ENCODE measurements around the gene SCYL1.
"Not testable (repeated sequence)": the region's sequence is repeated elsewhere in the genome, so short reads cannot be mapped to it uniquely, and the experiment has no call there.

Gene SCYL1

DNA sequence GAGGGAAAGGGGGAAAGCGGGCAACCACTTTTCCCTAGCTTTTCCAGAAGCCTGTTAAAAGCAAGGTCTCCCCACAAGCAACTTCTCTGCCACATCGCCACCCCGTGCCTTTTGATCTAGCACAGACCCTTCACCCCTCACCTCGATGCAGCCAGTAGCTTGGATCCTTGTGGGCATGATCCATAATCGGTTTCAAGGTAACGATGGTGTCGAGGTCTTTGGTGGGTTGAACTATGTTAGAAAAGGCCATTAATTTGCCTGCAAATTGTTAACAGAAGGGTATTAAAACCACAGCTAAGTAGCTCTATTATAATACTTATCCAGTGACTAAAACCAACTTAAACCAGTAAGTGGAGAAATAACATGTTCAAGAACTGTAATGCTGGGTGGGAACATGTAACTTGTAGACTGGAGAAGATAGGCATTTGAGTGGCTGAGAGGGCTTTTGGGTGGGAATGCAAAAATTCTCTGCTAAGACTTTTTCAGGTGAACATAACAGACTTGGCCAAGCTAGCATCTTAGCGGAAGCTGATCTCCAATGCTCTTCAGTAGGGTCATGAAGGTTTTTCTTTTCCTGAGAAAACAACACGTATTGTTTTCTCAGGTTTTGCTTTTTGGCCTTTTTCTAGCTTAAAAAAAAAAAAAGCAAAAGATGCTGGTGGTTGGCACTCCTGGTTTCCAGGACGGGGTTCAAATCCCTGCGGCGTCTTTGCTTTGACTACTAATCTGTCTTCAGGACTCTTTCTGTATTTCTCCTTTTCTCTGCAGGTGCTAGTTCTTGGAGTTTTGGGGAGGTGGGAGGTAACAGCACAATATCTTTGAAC, 19.2 kb upstream of the SCYL1 start:
- DNase-seq (ENCODE audit: low read depth in 3 of 3) = no peak

DNA sequence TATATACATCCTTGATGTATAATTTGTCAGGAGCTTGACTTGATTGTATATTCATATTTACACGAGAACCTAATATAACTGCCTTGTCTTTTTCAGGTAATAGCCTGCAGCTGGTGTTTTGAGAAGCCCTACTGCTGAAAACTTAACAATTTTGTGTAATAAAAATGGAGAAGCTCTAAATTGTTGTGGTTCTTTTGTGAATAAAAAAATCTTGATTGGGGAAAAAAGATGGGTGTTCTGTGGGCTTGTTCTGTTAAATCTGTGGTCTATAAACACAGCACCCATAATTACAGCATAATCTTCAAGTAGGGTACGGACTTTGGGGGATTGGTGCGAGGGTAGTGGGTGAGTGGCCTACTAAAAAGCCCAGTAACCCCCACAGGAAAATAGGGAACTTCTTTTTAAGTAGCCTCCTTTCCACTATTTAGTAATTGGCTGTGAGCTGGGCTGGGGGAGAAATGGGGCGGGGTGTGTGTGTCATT, 18.6 kb upstream of the SCYL1 start:
- DNase-seq (ENCODE audit: low read depth in 3 of 3) = no peak

GRCh38 chr11:65506772-65507505, 17.9 kb upstream of the SCYL1 start:
- peak in 1 of 3 donors; percentile 34 for DNase-seq (ENCODE audit: low read depth in 3 of 3)

DNA sequence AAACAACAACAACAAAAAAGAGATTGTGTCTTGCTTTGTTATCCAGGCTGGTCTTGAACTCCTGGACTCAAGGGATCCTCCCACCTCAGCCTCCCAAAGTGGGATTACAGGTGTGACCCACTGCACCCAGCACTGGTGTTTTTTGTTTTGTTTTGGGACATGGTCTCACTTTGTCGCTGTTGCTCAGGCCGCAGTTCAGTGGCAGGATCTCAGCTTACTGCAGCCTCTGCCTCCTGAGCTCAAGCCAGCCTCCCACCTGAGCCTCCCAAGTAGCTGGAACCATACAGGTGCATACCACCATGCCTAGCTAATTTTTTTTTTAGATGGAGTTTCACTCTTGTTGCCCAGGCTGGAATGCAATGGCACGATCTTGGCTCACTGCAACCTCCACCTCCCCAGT, 12.6 kb upstream of the SCYL1 start:
- not testable (repeated sequence) for DNase-seq (ENCODE audit: low read depth in 3 of 3)

DNA sequence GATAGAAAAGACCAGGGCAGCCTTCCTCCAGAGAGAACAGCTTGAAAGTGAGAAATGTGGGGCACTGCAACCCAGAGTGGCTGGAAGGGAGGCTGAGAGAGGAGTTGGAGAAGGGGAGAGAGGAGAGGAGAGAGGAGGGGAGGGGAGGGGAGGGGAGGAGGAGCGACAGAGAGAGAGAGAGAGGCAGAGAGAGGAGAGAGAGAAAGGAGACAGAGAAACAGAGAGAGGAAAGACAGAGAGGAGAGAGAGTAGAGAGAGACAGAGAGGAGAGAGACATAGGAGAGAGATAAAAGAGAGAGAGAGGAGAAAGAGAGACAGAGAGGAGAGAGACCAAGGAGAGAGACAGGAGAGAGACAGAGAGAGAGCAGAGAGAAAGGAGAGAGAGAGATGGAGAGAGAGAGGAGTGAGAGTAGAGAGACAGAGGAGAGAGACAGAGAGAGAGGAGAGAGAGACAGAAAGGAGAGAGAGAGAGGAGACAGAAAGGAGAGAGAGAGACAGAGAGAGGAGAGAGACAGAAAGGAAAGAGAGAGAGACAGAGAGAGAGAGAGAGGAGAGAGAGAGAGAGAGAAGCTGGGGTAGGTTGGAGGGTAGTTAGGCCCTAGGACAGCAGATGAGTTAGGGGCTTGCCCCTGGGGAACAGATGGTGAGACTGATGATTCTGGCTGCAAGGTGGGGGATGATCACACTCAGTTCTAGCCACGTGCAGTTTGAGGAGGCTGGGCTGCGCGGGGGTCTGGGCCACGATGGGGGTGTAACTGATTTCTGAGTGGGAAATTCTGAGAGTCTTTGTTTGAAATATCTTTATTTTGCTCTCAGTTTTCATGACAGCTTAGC, 8.5 kb upstream of the SCYL1 start:
- no peak for DNase-seq (ENCODE audit: low read depth in 3 of 3)

DNA sequence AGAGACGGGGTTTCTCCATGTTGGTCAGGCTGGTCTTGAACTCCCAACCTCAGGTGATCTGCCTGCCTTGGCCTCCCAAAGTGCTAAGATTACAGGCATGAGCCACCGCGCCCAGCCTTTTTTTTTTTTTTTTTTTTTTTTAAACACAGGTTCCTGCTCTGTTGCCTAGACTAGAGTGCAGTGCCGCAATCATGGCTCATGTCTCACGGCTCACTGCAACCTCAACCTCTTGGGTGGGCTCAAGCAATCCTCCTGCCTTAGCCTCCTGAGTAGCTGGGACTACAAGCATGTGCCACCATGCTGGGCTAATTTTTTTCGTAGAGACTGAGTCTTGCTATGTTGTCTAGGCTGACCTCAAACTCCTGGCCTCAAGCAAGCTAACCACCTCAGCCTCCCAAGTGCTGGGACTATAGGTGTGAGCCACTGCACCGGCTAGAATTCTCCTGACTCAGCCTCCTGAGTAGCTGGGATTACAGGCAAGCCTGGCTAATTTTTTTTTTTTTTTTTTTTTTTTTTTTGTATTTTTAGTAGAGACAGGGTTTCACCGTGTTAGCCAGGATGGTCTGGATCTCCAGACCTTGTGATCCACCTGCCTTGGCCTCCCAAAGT, 5.8 kb upstream of the SCYL1 start:
- not testable (repeated sequence) for DNase-seq (ENCODE audit: low read depth in 3 of 3)

DNA sequence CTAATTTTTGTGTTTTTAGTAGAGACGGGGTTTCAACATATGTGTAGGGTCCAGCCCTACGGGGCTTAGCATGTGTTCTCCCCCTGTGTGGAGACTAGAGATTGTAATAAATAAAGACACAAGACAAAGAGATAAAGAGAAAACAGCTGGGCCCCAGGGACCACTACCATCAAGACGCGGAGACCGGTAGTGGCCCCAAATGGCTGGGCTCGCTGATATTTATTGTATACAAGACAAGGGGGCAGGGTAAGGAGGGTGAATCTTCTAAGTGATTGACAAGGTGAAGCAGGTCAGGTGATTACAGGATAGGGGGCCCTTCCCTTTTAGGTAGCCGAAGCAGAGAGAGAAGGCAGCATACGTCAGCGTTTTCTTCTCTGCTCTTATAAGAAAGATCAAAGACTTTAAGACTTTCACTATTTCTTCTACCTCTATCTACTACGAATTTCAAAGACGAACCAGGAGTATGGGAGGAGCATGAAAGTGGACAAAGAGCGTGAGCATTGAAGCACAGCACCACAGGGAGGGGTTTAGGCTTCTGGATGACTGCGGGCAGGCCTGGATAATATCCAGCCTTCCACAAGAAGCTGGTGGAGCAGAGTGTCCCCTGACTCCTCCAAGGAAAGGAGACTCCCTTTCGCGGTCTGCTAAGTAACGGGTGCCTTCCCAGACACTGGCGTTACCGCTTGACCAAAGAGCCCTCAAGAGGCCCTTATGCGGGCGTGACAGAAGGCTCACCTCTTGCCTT, 2.9 kb upstream of the SCYL1 start:
- DNase-seq (ENCODE audit: low read depth in 3 of 3) = not testable (repeated sequence)

GRCh38 chr11:65522718-65523630, 1.9 kb upstream of the SCYL1 start:
- not testable (repeated sequence) for DNase-seq (ENCODE audit: low read depth in 3 of 3)

DNA sequence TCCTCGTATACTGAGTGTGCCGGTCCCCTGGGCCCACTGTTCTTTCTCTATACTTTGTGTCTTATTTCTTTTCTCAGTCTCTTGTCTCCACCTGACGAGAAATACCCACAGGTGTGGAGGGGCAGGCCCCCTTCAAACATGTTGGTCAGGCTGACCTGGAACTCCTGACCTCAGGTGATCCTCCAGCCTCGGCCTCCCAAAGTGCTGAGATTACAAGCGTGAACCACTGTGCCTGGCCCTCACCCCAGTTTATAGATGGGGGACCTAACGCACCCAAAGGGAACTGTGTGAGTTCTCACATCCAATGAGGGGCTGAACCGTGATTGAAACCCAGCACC, 1.3 kb upstream of the SCYL1 start:
- not testable (repeated sequence) for DNase-seq (ENCODE audit: low read depth in 3 of 3)

DNA sequence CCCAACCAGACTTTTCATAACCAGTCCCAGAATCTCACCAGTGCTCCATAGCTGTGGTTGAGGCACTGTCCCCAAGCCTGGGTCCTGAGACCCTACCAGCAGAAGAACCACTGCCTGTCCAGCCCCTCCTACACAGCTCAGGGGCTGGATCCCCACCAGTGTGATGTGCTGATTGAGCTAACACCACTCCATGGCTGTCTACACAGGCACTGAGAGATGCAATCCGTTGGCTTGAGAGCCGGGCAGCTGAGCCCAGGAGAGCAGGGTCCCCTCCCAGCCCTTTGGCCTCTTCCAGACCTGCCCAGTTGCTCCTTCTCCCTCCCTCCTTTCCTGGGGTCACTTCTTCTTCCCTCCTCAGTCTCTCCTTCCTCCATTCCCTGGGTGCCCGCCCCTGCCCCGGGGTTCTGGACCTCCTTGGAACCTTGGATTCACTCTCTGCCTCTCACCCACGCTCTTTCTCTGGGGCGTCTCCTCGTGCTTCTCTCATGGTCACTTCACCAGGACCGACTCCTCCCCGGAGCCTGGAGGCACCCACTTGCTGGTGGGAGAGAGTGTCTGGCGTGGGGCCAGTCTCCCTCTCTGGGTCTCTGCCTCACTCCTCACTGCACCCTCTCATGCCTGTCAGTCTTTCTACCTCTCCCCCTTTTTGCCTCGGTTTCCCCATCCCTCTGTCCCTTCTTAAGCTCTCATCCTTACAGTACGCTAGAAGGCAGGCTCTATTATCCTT, 706 bp upstream of the SCYL1 start:
- DNase-seq (ENCODE audit: low read depth in 3 of 3) = no peak

GRCh38 chr11:65525546-65526480, 930 bp downstream of the SCYL1 start:
- no peak for DNase-seq (ENCODE audit: low read depth in 3 of 3)

DNA sequence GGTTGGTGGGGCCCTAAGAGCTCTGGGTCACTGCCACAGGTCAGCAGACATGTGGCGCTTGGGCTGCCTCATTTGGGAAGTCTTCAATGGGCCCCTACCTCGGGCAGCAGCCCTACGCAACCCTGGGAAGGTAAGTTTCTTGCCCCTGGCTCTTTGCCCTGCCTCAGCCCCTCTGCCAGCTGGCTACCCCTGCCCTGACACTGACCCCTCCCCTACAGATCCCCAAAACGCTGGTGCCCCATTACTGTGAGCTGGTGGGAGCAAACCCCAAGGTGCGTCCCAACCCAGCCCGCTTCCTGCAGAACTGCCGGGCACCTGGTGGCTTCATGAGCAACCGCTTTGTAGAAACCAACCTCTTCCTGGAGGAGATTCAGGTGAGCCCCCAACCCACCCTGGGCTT, 1.9 kb downstream of the SCYL1 start:
- DNase-seq (ENCODE audit: low read depth in 3 of 3) = no peak

DNA sequence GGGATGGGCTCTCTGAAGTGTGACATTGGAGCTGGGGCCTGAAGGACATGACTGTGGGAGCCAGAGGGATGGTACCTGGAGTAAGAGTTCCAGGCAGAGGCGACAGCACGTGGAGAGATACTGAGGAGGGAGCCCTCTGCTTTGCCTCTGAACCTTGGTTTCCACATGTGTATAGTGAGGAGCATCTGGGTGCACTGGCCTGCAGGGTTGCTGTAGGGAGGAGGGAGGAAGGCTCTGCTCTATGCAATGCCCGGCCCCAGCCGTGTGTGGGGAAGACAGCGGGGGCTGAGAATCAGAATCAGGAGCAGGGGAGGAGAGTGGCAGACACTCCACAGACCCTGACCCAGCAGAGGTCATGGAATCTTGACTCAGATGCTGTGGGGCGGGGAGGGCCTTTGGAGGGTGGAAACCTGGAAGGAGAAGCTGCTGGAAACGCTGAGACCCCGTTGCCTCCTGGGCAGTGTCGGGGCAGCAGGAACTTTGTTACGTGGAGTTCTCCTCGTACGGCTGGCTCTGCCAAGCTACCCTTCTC, 4.0 kb downstream of the SCYL1 start:
- no peak for DNase-seq (ENCODE audit: low read depth in 3 of 3)

- no peak for DNase-seq (ENCODE audit: low read depth in 3 of 3)
These were observed 4.7 kb downstream of the SCYL1 start for GRCh38 chr11:65529475-65530156.

DNA sequence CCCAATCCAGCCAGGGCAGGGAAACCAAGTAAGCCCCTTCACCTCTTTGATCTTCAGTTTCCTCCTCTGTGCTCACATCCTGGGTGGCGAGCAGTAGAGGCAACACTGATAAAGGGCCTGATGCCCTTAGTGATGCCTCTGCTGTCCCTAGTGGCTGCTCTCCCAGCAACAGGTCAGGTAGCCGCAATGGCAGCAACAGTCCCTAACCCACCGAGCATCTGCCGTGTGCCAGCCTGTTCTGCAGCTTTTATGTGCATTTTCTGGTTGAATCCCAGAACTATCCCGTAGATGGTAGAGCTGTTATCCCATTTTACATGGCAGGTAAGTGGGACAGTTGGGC, 5.2 kb downstream of the SCYL1 start:
- no peak for DNase-seq (ENCODE audit: low read depth in 3 of 3)

- no peak for DNase-seq (ENCODE audit: low read depth in 3 of 3)
These were observed 7.6 kb downstream of the SCYL1 start for GRCh38 chr11:65532388-65533064.

DNA sequence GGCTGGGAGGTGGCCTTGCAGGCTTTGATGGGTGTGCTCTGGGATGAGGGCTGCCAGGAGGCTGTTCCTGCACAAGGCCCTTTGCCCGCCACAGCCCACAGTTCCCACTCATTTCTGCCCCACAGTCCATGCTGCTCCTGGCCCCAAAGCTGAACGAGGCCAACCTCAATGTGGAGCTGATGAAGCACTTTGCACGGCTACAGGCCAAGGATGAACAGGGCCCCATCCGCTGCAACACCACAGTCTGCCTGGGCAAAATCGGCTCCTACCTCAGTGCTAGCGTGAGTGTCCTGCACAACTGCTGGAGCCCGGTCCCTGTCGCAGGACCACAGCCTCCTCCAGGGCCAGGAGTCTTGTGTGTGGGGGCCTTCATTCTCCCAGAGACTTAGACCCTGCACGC, 10.2 kb downstream of the SCYL1 start:
- no peak for DNase-seq (ENCODE audit: low read depth in 3 of 3)

All from stimulated activated CD4-positive, alpha-beta T cell treated with anti-CD3 and anti-CD28 coated beads, TNF-alpha, amount 100 ng/mL, for 48 hours (primary cell).